ENCODE data around the gene TRIM66.

TRIM66 gene

GRCh38 chr11:8713760-8714454 is 31.4 kb upstream of the TRIM66 start:
- no peak for DNase-seq (ENCODE audit: low read depth in 2 of 2)

GRCh38 chr11:8712506-8712905 is 30.0 kb upstream of the TRIM66 start:
- no peak for DNase-seq (ENCODE audit: low read depth in 2 of 2)

- no peak for DNase-seq (ENCODE audit: low read depth in 2 of 2)
These were observed 29.5 kb upstream of the TRIM66 start for GRCh38 chr11:8711895-8712442.

GRCh38 chr11:8709777-8710176 is 27.3 kb upstream of the TRIM66 start:
- DNase-seq (ENCODE audit: low read depth in 2 of 2): no peak

GRCh38 chr11:8709002-8709672 is 26.7 kb upstream of the TRIM66 start:
- DNase-seq (ENCODE audit: low read depth in 2 of 2): peak; percentile 97 to 98

- DNase-seq (ENCODE audit: low read depth in 2 of 2): no peak
These were observed 25.2 kb upstream of the TRIM66 start for GRCh38 chr11:8707541-8708191.

- DNase-seq (ENCODE audit: low read depth in 2 of 2): no peak
These were observed 24.4 kb upstream of the TRIM66 start for GRCh38 chr11:8706673-8707432.

- DNase-seq (ENCODE audit: low read depth in 2 of 2): no peak
These were observed 22.7 kb upstream of the TRIM66 start for GRCh38 chr11:8705146-8705545.

GRCh38 chr11:8704136-8704535 is 21.7 kb upstream of the TRIM66 start:
- no peak for DNase-seq (ENCODE audit: low read depth in 2 of 2)

- no peak for DNase-seq (ENCODE audit: low read depth in 2 of 2)
These were observed 20.1 kb upstream of the TRIM66 start for GRCh38 chr11:8702598-8702915.

- no peak for DNase-seq (ENCODE audit: low read depth in 2 of 2)
These were observed 19.6 kb upstream of the TRIM66 start for GRCh38 chr11:8701891-8702597.

- DNase-seq (ENCODE audit: low read depth in 2 of 2): no peak
These were observed 17.4 kb upstream of the TRIM66 start for GRCh38 chr11:8699903-8700302.

- DNase-seq (ENCODE audit: low read depth in 2 of 2): no peak
These were observed 16.5 kb upstream of the TRIM66 start for GRCh38 chr11:8698917-8699441.

- no peak for DNase-seq (ENCODE audit: low read depth in 2 of 2)
These were observed 15.9 kb upstream of the TRIM66 start for GRCh38 chr11:8698379-8698851.

GRCh38 chr11:8697054-8697453 is 14.6 kb upstream of the TRIM66 start:
- DNase-seq (ENCODE audit: low read depth in 2 of 2): no peak

- no peak for DNase-seq (ENCODE audit: low read depth in 2 of 2)
These were observed 11.7 kb upstream of the TRIM66 start for GRCh38 chr11:8694137-8694536.

GRCh38 chr11:8693555-8693954 is 11.1 kb upstream of the TRIM66 start:
- no peak for DNase-seq (ENCODE audit: low read depth in 2 of 2)

GRCh38 chr11:8693010-8693551 is 10.6 kb upstream of the TRIM66 start:
- DNase-seq (ENCODE audit: low read depth in 2 of 2): no peak

- no peak for DNase-seq (ENCODE audit: low read depth in 2 of 2)
These were observed 10.0 kb upstream of the TRIM66 start for GRCh38 chr11:8692417-8692816.

GRCh38 chr11:8691601-8692000 is 9.1 kb upstream of the TRIM66 start:
- no peak for DNase-seq (ENCODE audit: low read depth in 2 of 2)
